ENCODE results near the gene AUTS2. TPM values are rescaled to one million over a fixed set of nuclear protein-coding genes. Genes with fewer than 3 reads are reported as not detected.

Gene AUTS2
- polyA plus RNA-seq, 1 donor from 2014 or later = 97.3 TPM

GRCh38 chr7:69860941-69861622 is 262.8 kb downstream of the AUTS2 start:
- Histone ChIP-seq H2AFZ (ENCODE audit: low read depth, low read length) (no peak overlapping the region), H3K4me2 (ENCODE audit: low read length) (no peak overlapping the region), H3K4me3 (ENCODE audit: low read length) (no peak overlapping the region), H3K79me2 (replicated peaks; ENCODE audit: insufficient read depth, low read length) (peaks cover 63% of the 10 kb centered on the region), H3F3A (ENCODE audit: insufficient read depth, low read length, poor library complexity, severe bottlenecking) (peaks cover 8% of the 10 kb centered on the region), H3K27me3 (ENCODE audit: insufficient read depth, low read depth, low read length) (no peaks in the 10 kb centered on the region), H3K9ac (ENCODE audit: low read length) (no peak overlapping the region), H4K20me1 (ENCODE audit: insufficient read depth) (no peaks in the 10 kb centered on the region), H3K36me3 (ENCODE audit: insufficient read depth, low read length) (no peaks in the 10 kb centered on the region), H3K27ac (ENCODE audit: low read length) (no peak overlapping the region), H3K9me3 (ENCODE audit: low read length) (no peaks in the 10 kb centered on the region), H3K9me2 (ENCODE audit: insufficient read depth, low read length) (no peaks in the 10 kb centered on the region)
- no peak for TF ChIP-seq POLR2AphosphoS5 (IDR thresholded peaks at IDR 0.05)
- TF ChIP-seq SMC3 (conservative IDR thresholded peaks at IDR 0.05; ENCODE audit: poor library complexity) = no peak

DNA sequence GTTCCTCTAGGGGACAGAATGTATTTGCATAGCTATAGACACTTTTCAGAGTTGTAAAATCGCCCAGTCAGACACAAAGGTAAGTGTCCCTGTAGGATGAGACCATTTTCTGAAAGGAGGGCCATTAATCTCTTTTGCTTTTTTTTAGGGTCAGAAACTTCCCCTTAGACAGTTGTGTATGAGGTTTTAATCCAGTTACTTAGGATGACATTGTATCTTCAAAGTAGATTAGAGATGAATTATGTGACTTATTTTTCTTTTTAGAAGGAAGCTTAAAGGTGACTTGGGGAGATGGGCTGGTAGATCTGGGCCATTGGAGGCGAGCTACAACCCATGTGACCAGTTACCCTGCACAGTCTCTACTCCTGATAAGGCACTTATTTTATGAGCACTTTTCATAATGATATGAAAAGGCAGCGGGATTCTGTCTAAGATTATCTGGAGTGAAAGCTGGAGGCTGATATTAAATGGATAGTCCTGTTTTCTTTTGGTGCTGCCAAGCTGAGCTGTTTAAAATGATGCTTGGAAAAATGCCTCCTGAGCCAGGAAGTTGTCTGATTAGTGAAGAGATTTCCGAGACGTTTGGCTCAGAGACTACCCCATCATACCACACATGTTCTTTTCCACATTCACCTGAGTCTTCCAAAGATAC is 264.3 kb downstream of the AUTS2 start:
- Histone ChIP-seq H3K27ac (ENCODE audit: low read length) (no peak overlapping the region), H4K20me1 (ENCODE audit: insufficient read depth) (no peaks in the 10 kb centered on the region), H3K9me2 (ENCODE audit: insufficient read depth, low read length) (no peaks in the 10 kb centered on the region), H3K79me2 (replicated peaks; ENCODE audit: insufficient read depth, low read length) (peaks cover 58% of the 10 kb centered on the region), H3K4me3 (ENCODE audit: low read length) (no peak overlapping the region), H3K4me2 (ENCODE audit: low read length) (no peak overlapping the region), H3F3A (ENCODE audit: insufficient read depth, low read length, poor library complexity, severe bottlenecking) (peaks cover 8% of the 10 kb centered on the region), H2AFZ (ENCODE audit: low read depth, low read length) (no peak overlapping the region), H3K9ac (ENCODE audit: low read length) (no peak overlapping the region), H3K36me3 (ENCODE audit: insufficient read depth, low read length) (no peaks in the 10 kb centered on the region), H3K27me3 (ENCODE audit: insufficient read depth, low read depth, low read length) (no peaks in the 10 kb centered on the region), H3K9me3 (ENCODE audit: low read length) (no peaks in the 10 kb centered on the region)
- no peak for TF ChIP-seq RAD21 (conservative IDR thresholded peaks at IDR 0.05)
- no peak for TF ChIP-seq MXI1 (conservative IDR thresholded peaks at IDR 0.05; ENCODE audit: poor library complexity, severe bottlenecking)
- TF ChIP-seq, protein P1, sequence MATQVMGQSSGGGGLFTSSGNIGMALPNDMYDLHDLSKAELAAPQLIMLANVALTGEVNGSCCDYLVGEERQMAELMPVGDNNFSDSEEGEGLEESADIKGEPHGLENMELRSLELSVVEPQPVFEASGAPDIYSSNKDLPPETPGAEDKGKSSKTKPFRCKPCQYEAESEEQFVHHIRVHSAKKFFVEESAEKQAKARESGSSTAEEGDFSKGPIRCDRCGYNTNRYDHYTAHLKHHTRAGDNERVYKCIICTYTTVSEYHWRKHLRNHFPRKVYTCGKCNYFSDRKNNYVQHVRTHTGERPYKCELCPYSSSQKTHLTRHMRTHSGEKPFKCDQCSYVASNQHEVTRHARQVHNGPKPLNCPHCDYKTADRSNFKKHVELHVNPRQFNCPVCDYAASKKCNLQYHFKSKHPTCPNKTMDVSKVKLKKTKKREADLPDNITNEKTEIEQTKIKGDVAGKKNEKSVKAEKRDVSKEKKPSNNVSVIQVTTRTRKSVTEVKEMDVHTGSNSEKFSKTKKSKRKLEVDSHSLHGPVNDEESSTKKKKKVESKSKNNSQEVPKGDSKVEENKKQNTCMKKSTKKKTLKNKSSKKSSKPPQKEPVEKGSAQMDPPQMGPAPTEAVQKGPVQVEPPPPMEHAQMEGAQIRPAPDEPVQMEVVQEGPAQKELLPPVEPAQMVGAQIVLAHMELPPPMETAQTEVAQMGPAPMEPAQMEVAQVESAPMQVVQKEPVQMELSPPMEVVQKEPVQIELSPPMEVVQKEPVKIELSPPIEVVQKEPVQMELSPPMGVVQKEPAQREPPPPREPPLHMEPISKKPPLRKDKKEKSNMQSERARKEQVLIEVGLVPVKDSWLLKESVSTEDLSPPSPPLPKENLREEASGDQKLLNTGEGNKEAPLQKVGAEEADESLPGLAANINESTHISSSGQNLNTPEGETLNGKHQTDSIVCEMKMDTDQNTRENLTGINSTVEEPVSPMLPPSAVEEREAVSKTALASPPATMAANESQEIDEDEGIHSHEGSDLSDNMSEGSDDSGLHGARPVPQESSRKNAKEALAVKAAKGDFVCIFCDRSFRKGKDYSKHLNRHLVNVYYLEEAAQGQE (IDR thresholded peaks at IDR 0.05; ENCODE audit: borderline replicate concordance) = no peak
- TF ChIP-seq POLR2AphosphoS5 (IDR thresholded peaks at IDR 0.05) = no peak
- TF ChIP-seq EZH2 (IDR thresholded peaks at IDR 0.05; ENCODE audit: borderline replicate concordance, insufficient read depth, low read length, poor library complexity, severe bottlenecking) = no peak
- TF ChIP-seq, protein P2, sequence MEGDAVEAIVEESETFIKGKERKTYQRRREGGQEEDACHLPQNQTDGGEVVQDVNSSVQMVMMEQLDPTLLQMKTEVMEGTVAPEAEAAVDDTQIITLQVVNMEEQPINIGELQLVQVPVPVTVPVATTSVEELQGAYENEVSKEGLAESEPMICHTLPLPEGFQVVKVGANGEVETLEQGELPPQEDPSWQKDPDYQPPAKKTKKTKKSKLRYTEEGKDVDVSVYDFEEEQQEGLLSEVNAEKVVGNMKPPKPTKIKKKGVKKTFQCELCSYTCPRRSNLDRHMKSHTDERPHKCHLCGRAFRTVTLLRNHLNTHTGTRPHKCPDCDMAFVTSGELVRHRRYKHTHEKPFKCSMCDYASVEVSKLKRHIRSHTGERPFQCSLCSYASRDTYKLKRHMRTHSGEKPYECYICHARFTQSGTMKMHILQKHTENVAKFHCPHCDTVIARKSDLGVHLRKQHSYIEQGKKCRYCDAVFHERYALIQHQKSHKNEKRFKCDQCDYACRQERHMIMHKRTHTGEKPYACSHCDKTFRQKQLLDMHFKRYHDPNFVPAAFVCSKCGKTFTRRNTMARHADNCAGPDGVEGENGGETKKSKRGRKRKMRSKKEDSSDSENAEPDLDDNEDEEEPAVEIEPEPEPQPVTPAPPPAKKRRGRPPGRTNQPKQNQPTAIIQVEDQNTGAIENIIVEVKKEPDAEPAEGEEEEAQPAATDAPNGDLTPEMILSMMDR (IDR thresholded peaks at IDR 0.05; ENCODE audit: poor library complexity, severe bottlenecking) = no peak
- TF ChIP-seq EP300 (conservative IDR thresholded peaks at IDR 0.05; ENCODE audit: poor library complexity, severe bottlenecking) = no peak
- TF ChIP-seq TAF1 (IDR thresholded peaks at IDR 0.05; ENCODE audit: low read depth) = no peak
- TF ChIP-seq SMC3 (conservative IDR thresholded peaks at IDR 0.05; ENCODE audit: poor library complexity) = no peak
